SK-N-SH treated with all-trans-retinoic acid at 6 μM for 48 hours (cell line): ENCODE data around the gene PADI3.

ENCODE experiments used
- ATAC-seq: fragments of 200-7000 bp; cut with Tn5 transposase; 3 replicates; pipeline ENCODE4 v1.9.1; 2020; ENCODE audit warnings: mild to moderate bottlenecking, moderate library complexity
- ARNTL ChIP-seq: fragments of 450-650 bp; formaldehyde crosslinking; IDR thresholded peaks from 2 replicates; pipeline ENCODE4 v1.5.0; 2020; ENCODE audit warnings: low read depth, mild to moderate bottlenecking, moderate library complexity, borderline replicate concordance
- CSDC2 ChIP-seq: fragments of 250-450 bp; sonication (Bioruptor Pico); IDR thresholded peaks from 2 replicates; pipeline ENCODE4 v1.5.0; 2020; ENCODE audit warnings: mild to moderate bottlenecking, moderate library complexity
- GLIS3 ChIP-seq: fragments of 250-450 bp; sonication (Bioruptor Pico); IDR thresholded peaks from 2 replicates; pipeline ENCODE4 v1.5.0; 2020; ENCODE audit warnings: mild to moderate bottlenecking, moderate library complexity
- ISL1 ChIP-seq: fragments of 250-450 bp; sonication (Bioruptor Pico); IDR thresholded peaks from 2 replicates; pipeline ENCODE4 v2.1.2; 2022; ENCODE audit warnings: mild to moderate bottlenecking, moderate library complexity
- OSR1 ChIP-seq: fragments of 250-450 bp; sonication (Bioruptor Pico); IDR thresholded peaks from 2 replicates; pipeline ENCODE4 v1.8.0; 2022; ENCODE audit warnings: moderate library complexity, mild to moderate bottlenecking, inconsistent platforms
- PPARA ChIP-seq: fragments of 250-450 bp; sonication (Bioruptor Pico); IDR thresholded peaks from 2 replicates; pipeline ENCODE4 v1.5.0; 2020; ENCODE audit warnings: mild to moderate bottlenecking, borderline replicate concordance
- SNAI2 ChIP-seq: fragments of 250-450 bp; sonication (Bioruptor Pico); IDR thresholded peaks from 2 replicates; pipeline ENCODE4 v1.5.0; 2020; ENCODE audit warnings: mild to moderate bottlenecking, moderate library complexity
- TCF4 ChIP-seq: fragments of 250-450 bp; sonication (Bioruptor Pico); IDR thresholded peaks from 2 replicates; pipeline ENCODE4 v1.8.0; 2021; ENCODE audit warnings: mild to moderate bottlenecking, moderate library complexity, borderline replicate concordance
- TOX ChIP-seq: fragments of 250-450 bp; sonication (Bioruptor Pico); IDR thresholded peaks from 2 replicates; pipeline ENCODE4 v1.8.0; 2021; ENCODE audit warnings: mild to moderate bottlenecking, moderate library complexity, borderline replicate concordance
- ZC3H10 ChIP-seq: fragments of 250-450 bp; sonication (Bioruptor Pico); IDR thresholded peaks from 2 replicates; pipeline ENCODE4 v1.5.1; 2021; ENCODE audit warnings: mild to moderate bottlenecking, moderate library complexity
- ZFP3 ChIP-seq: fragments of 250-450 bp; sonication (Bioruptor Pico); IDR thresholded peaks from 2 replicates; pipeline ENCODE4 v1.5.0; 2020; ENCODE audit warnings: mild to moderate bottlenecking, moderate library complexity
- ZFP30 ChIP-seq: fragments of 450-650 bp; formaldehyde crosslinking; IDR thresholded peaks from 2 replicates; pipeline ENCODE4 v1.5.0; 2022; ENCODE audit warnings: mild to moderate bottlenecking, moderate library complexity
- ZNF565 ChIP-seq: fragments of 450-650 bp; formaldehyde crosslinking; conservative IDR thresholded peaks from 2 replicates; pipeline ENCODE4 v1.5.0; 2020; ENCODE audit warnings: low read depth, mild to moderate bottlenecking, moderate library complexity
- ZNF70 ChIP-seq: fragments of 450-650 bp; formaldehyde crosslinking; IDR thresholded peaks from 2 replicates; pipeline ENCODE4 v1.5.0; 2020; ENCODE audit warnings: mild to moderate bottlenecking, moderate library complexity
- ZNF8 ChIP-seq: fragments of 450-650 bp; formaldehyde crosslinking; IDR thresholded peaks from 2 replicates; pipeline ENCODE4 v1.5.0; 2020; ENCODE audit warnings: mild to moderate bottlenecking, moderate library complexity
- TF ChIP-seq, protein P1 (sequence below): fragments of 250-450 bp; sonication (Bioruptor Pico); IDR thresholded peaks from 2 replicates; pipeline ENCODE4 v1.8.0; 2020; ENCODE audit warnings: mild to moderate bottlenecking, moderate library complexity, borderline replicate concordance
- TF ChIP-seq, protein P2 (sequence below): fragments of 250-450 bp; sonication (Bioruptor Pico); IDR thresholded peaks from 2 replicates; pipeline ENCODE4 v1.8.0; 2021; ENCODE audit warnings: low read depth, mild to moderate bottlenecking, moderate library complexity, borderline replicate concordance
- TF ChIP-seq, protein P3 (sequence below): fragments of 250-450 bp; sonication (Bioruptor Pico); IDR thresholded peaks from 2 replicates; pipeline ENCODE4 v1.5.1; 2020; ENCODE audit warnings: low read depth, mild to moderate bottlenecking, moderate library complexity
- TF ChIP-seq, protein P4 (sequence below): fragments of 250-450 bp; sonication (Bioruptor Pico); IDR thresholded peaks from 2 replicates; pipeline ENCODE4 v1.5.0; 2020; ENCODE audit warnings: mild to moderate bottlenecking, moderate library complexity

Gene PADI3

DNA sequence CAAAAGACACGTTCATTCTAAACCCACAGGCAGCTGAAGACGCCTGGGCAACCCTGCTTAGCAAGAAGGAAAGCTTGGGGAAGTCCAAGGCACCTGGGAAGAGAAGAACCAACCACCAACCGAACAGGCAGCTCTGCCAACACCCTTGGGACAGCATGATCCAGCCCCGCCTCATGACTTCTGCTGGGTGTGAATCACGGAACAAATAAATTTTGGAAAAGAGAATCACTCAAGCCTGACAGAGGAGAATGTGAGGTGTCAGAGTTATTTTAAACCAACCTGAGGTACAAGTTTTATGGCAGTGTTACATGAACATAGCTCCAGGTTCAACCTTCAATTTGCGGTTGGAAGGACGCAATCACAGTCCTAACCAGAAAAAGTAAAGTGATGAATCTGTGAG lies 49.1 kb downstream of the PADI3 start:
- no peak for TF ChIP-seq ZFP30
- TF ChIP-seq ZNF70 (CRISPR knock-in tag) = no peak
- no peak for TF ChIP-seq ZNF565 (CRISPR knock-in tag)
- TF ChIP-seq PPARA (CRISPR knock-in tag) = no peak
- ATAC-seq = no peak

DNA sequence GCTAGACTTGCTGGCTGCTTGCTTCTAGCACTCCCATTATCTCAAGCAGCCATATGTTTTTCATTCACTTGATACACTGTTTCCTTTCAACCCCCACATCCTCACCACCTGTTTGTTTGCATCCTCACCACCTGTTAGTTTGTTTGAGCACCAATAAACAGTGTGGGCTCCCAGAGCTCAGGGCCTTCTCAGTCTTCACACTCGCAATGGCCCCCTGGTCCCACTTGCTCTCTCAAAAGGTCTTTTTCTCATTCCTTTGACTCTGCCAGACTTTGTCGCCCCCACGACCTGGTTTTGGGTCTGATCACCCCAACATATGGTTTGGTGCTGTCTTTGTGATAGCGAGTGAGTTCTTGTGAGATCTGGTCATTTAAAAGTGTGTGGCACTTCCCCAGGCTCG lies 52.9 kb downstream of the PADI3 start:
- ATAC-seq = no peak
- TF ChIP-seq CSDC2 (no peak), ZNF70 (CRISPR knock-in tag) (no peak), SNAI2 (CRISPR knock-in tag) (no peak), TCF4 (CRISPR knock-in tag) (no peak), ZC3H10 (no peak)
- TF ChIP-seq, protein P1, sequence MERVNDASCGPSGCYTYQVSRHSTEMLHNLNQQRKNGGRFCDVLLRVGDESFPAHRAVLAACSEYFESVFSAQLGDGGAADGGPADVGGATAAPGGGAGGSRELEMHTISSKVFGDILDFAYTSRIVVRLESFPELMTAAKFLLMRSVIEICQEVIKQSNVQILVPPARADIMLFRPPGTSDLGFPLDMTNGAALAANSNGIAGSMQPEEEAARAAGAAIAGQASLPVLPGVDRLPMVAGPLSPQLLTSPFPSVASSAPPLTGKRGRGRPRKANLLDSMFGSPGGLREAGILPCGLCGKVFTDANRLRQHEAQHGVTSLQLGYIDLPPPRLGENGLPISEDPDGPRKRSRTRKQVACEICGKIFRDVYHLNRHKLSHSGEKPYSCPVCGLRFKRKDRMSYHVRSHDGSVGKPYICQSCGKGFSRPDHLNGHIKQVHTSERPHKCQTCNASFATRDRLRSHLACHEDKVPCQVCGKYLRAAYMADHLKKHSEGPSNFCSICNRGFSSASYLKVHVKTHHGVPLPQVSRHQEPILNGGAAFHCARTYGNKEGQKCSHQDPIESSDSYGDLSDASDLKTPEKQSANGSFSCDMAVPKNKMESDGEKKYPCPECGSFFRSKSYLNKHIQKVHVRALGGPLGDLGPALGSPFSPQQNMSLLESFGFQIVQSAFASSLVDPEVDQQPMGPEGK (CRISPR knock-in tag) = no peak

DNA sequence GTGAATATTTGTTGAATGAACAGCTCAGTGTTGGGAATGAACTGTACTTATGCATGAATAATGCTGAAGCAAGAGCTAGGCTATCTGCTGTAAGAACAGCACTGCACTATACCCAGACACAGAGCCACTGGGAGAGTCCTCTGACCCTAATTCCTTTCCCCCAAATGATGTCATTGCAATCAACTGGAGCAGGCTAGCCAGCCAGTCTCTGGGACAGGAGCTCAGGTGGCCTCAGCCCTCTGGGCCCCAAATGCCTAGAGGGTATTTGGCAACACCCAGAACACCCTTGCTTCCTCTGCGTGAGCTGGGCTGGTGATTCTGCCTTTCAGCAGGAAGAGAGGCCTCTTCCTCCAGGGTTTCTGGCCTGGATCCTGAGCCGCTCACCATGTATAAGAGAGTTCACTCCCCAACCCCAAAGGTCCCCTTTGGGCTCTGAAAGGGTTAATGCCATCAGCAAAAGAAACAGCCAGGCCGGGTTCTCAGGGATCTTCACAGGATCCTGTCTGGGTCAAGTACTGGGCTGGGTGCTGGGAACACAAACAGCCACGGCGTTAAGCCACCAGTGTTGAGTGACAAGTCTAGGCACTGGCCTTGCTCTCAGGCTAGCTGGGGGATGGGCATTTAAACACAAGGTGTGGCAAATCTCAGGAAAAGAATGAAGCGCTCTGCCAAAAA lies 55.4 kb downstream of the PADI3 start:
- no peak for ATAC-seq
- TF ChIP-seq, protein P2, sequence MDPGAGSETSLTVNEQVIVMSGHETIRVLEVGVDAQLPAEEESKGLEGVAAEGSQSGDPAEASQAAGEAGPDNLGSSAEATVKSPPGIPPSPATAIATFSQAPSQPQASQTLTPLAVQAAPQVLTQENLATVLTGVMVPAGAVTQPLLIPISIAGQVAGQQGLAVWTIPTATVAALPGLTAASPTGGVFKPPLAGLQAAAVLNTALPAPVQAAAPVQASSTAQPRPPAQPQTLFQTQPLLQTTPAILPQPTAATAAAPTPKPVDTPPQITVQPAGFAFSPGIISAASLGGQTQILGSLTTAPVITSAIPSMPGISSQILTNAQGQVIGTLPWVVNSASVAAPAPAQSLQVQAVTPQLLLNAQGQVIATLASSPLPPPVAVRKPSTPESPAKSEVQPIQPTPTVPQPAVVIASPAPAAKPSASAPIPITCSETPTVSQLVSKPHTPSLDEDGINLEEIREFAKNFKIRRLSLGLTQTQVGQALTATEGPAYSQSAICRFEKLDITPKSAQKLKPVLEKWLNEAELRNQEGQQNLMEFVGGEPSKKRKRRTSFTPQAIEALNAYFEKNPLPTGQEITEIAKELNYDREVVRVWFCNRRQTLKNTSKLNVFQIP = no peak
- TF ChIP-seq ARNTL (CRISPR knock-in tag) (no peak), PPARA (CRISPR knock-in tag) (no peak), ZNF70 (CRISPR knock-in tag) (no peak), ZNF565 (CRISPR knock-in tag) (no peak), ZFP30 (no peak)
- TF ChIP-seq, protein P3, sequence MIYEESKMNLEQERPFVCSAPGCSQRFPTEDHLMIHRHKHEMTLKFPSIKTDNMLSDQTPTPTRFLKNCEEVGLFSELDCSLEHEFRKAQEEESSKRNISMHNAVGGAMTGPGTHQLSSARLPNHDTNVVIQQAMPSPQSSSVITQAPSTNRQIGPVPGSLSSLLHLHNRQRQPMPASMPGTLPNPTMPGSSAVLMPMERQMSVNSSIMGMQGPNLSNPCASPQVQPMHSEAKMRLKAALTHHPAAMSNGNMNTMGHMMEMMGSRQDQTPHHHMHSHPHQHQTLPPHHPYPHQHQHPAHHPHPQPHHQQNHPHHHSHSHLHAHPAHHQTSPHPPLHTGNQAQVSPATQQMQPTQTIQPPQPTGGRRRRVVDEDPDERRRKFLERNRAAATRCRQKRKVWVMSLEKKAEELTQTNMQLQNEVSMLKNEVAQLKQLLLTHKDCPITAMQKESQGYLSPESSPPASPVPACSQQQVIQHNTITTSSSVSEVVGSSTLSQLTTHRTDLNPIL (CRISPR knock-in tag) = no peak
- TF ChIP-seq, protein P1 (CRISPR knock-in tag) = no peak
- TF ChIP-seq, protein P4, sequence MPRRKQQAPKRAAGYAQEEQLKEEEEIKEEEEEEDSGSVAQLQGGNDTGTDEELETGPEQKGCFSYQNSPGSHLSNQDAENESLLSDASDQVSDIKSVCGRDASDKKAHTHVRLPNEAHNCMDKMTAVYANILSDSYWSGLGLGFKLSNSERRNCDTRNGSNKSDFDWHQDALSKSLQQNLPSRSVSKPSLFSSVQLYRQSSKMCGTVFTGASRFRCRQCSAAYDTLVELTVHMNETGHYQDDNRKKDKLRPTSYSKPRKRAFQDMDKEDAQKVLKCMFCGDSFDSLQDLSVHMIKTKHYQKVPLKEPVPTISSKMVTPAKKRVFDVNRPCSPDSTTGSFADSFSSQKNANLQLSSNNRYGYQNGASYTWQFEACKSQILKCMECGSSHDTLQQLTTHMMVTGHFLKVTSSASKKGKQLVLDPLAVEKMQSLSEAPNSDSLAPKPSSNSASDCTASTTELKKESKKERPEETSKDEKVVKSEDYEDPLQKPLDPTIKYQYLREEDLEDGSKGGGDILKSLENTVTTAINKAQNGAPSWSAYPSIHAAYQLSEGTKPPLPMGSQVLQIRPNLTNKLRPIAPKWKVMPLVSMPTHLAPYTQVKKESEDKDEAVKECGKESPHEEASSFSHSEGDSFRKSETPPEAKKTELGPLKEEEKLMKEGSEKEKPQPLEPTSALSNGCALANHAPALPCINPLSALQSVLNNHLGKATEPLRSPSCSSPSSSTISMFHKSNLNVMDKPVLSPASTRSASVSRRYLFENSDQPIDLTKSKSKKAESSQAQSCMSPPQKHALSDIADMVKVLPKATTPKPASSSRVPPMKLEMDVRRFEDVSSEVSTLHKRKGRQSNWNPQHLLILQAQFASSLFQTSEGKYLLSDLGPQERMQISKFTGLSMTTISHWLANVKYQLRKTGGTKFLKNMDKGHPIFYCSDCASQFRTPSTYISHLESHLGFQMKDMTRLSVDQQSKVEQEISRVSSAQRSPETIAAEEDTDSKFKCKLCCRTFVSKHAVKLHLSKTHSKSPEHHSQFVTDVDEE (CRISPR knock-in tag) = no peak

DNA sequence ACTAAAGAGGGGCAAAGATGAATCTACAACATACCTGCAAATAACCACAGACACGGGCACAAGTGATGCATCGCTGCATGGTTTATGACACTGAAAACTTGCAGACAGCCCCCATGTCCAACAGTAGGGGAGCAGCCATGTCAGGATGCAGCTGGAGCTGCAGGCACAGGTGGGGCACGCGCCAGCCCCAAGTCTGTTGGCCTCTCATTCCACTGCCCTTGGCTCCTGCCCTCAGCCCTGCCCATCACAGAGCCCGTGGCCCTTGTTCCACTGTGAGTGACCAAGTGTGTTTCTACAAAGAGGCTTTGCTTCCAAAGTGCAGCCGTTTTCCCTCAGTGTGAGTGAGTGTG lies 55.9 kb downstream of the PADI3 start:
- TF ChIP-seq, protein P1 (CRISPR knock-in tag) = no peak
- TF ChIP-seq, protein P4 (CRISPR knock-in tag) = no peak
- TF ChIP-seq ZNF565 (CRISPR knock-in tag) (no peak), ZNF8 (CRISPR knock-in tag) (no peak), TCF4 (CRISPR knock-in tag) (no peak), ISL1 (CRISPR knock-in tag) (no peak), TOX (CRISPR knock-in tag) (no peak), OSR1 (CRISPR knock-in tag) (no peak), CSDC2 (no peak), ZFP30 (no peak), GLIS3 (CRISPR knock-in tag) (no peak), ZFP3 (no peak)
- no peak for ATAC-seq
